SK-N-SH (cell line): ENCODE results near the gene NXNL2. TPM values are rescaled to one million over a fixed set of nuclear protein-coding genes. Genes with fewer than 3 reads are reported as not detected.

Experiments used
- CTCF ChIA-PET: fragments of 300-600, 350-600 bp; formaldehyde crosslinking; extraction: SDS; loops from one replicate; lab custom pipeline; 2021; lab: Yijun Ruan, JAX
- POLR2A ChIA-PET: fragments of 350-600 bp; sonication (Branson Sonifier 250); formaldehyde crosslinking; extraction: SDS; loops from one replicate; lab custom pipeline; 2020; ENCODE audit warnings: antibody characterized with exemption, inconsistent platforms; lab: Yijun Ruan, JAX
- DNase-seq: peaks from one replicate; pipeline ENCODE4 v3.0.0; 2012
- H2AFZ ChIP-seq: fragments of 200-600 bp; sonication (generic); 2 replicates; pipeline ENCODE4 v1.8.1; 2016; ENCODE audit warnings: antibody characterized with exemption, mild to moderate bottlenecking, low read depth
- H3F3A ChIP-seq: fragments of 200-600 bp; sonication (generic); replicated peaks from 2 replicates; pipeline ENCODE3; 2016; ENCODE audit warnings: antibody characterized with exemption, mild to moderate bottlenecking; ENCODE audit not compliant: insufficient read depth
- H3K27ac ChIP-seq, 2 experiments: fragments of 200-500 bp in 1 of 2; fragments of 200-600 bp in 1 of 2; sonication (Bioruptor generic) in 1 of 2; sonication (generic), shearing (Covaris generic) in 1 of 2; 2 replicates each; pipeline versions ENCODE4 v1.5.1 to v1.6.1; 2014 to 2016; ENCODE audit warnings: low read depth in 2 of 2, inconsistent platforms in 1 of 2, low read length in 1 of 2, mild to moderate bottlenecking in 1 of 2, mixed read lengths in 1 of 2
- H3K27me3 ChIP-seq: fragments of 200-600 bp; sonication (generic), shearing (Covaris generic); 2 replicates; pipeline ENCODE4 v1.6.1; 2016; ENCODE audit warnings: mixed run types; ENCODE audit not compliant: insufficient read depth
- H3K36me3 ChIP-seq, 2 experiments: fragments of 200-500 bp in 1 of 2; fragments of 200-600 bp in 1 of 2; sonication (Bioruptor generic) in 1 of 2; sonication (generic) in 1 of 2; replicated peaks in 1 of 2; 2 replicates each; pipeline versions ENCODE3 to v1.5.1; 2014 to 2016; ENCODE audit warnings: low read length in 1 of 2, mild to moderate bottlenecking in 1 of 2; ENCODE audit not compliant: insufficient read depth in 2 of 2, control insufficient read depth in 1 of 2
- H3K4me1 ChIP-seq, 2 experiments: fragments of 200-500 bp in 1 of 2; fragments of 200-600 bp in 1 of 2; sonication (Bioruptor generic) in 1 of 2; sonication (generic), shearing (Covaris generic) in 1 of 2; 2 replicates each; pipeline versions ENCODE4 v1.5.1 to v1.6.1; 2014 to 2016; ENCODE audit warnings: low read depth in 1 of 2, low read length in 1 of 2, mixed run types in 1 of 2; ENCODE audit not compliant: insufficient read depth in 2 of 2, control insufficient read depth in 1 of 2
- H3K4me2 ChIP-seq: fragments of 200-600 bp; sonication (generic), shearing (Covaris generic); 2 replicates; pipeline ENCODE4 v1.6.1; 2017; ENCODE audit warnings: mixed run types
- H3K4me3 ChIP-seq, 2 experiments: fragments of 200-500 bp in 1 of 2; fragments of 200-600 bp in 1 of 2; sonication (Bioruptor generic) in 1 of 2; sonication (generic), shearing (Covaris generic) in 1 of 2; 2 replicates each; pipeline versions ENCODE4 v1.5.1 to v1.8.1; 2014 to 2016; ENCODE audit warnings: low read depth in 2 of 2, inconsistent platforms in 1 of 2, low read length in 1 of 2, mild to moderate bottlenecking in 1 of 2, mixed read lengths in 1 of 2, moderate library complexity in 1 of 2
- H3K79me2 ChIP-seq: fragments of 200-600 bp; sonication (generic); 2 replicates; pipeline ENCODE4 v1.8.1; 2017; ENCODE audit warnings: mild to moderate bottlenecking; ENCODE audit not compliant: insufficient read depth
- H3K9ac ChIP-seq: fragments of 200-600 bp; sonication (generic); 2 replicates; pipeline ENCODE4 v1.6.1; 2017; ENCODE audit warnings: mixed run types
- H3K9me2 ChIP-seq: fragments of 200-600 bp; sonication (generic); 2 replicates; pipeline ENCODE4 v1.6.1; 2017; ENCODE audit warnings: mixed run types
- H3K9me3 ChIP-seq: fragments of 200-600 bp; sonication (generic); 2 replicates; pipeline ENCODE4 v1.6.1; 2017; ENCODE audit warnings: mixed run types, mild to moderate bottlenecking, moderate library complexity
- H4K20me1 ChIP-seq: fragments of 200-600 bp; sonication (generic); 2 replicates; pipeline ENCODE4 v1.6.1; 2017; ENCODE audit warnings: mild to moderate bottlenecking, mixed run types; ENCODE audit not compliant: insufficient read depth
- CHD2 ChIP-seq: fragments of 150-350 bp; IDR thresholded peaks from 2 replicates; pipeline ENCODE4 v1.6.1; 2018; ENCODE audit warnings: low read length; ENCODE audit not compliant: partially characterized antibody
- CTCF ChIP-seq: fragments of 200-600 bp; sonication (generic); IDR thresholded peaks from 2 replicates; pipeline ENCODE4 v1.6.1; 2017; ENCODE audit warnings: antibody characterized with exemption, mild to moderate bottlenecking, moderate library complexity
- EZH2phosphoT487 ChIP-seq: fragments of 200-600 bp; sonication (generic); IDR thresholded peaks from 2 replicates; pipeline ENCODE4 v1.6.1; 2017; ENCODE audit warnings: low read depth, mixed run types, mild to moderate bottlenecking, antibody characterized with exemption, moderate library complexity, borderline replicate concordance
- FOXM1 ChIP-seq: IDR thresholded peaks from 2 replicates; pipeline ENCODE4 v1.4.0; 2012; ENCODE audit warnings: low read depth, mild to moderate bottlenecking
- JUND ChIP-seq: IDR thresholded peaks from 2 replicates; pipeline ENCODE4 v1.4.0; 2012
- NFIC ChIP-seq: IDR thresholded peaks from 2 replicates; pipeline ENCODE4 v1.4.0; 2012; ENCODE audit warnings: borderline replicate concordance
- NRF1 ChIP-seq: IDR thresholded peaks from 2 replicates; pipeline ENCODE4 v1.6.1; 2012; ENCODE audit warnings: low read depth, mild to moderate bottlenecking, low read length
- POLR2AphosphoS5 ChIP-seq: IDR thresholded peaks from 2 replicates; pipeline ENCODE4 v1.6.1; 2012; ENCODE audit warnings: low read depth, low read length
- RXRA ChIP-seq: IDR thresholded peaks from 2 replicates; pipeline ENCODE4 v1.4.0; 2012; ENCODE audit warnings: low read depth, mild to moderate bottlenecking, borderline replicate concordance
- SIN3A ChIP-seq: IDR thresholded peaks from 2 replicates; pipeline ENCODE4 v1.6.1; 2012; ENCODE audit warnings: low read depth, mild to moderate bottlenecking, low read length, moderate library complexity, borderline replicate concordance
- SMC3 ChIP-seq: IDR thresholded peaks from 2 replicates; pipeline ENCODE4 v1.6.1; 2012; ENCODE audit warnings: low read depth, low read length, improper control_type of control experiment
- TCF12 ChIP-seq: IDR thresholded peaks from 2 replicates; pipeline ENCODE4 v1.4.0; 2012
- TEAD4 ChIP-seq: IDR thresholded peaks from 2 replicates; pipeline ENCODE4 v1.4.0; 2012; ENCODE audit warnings: mild to moderate bottlenecking, borderline replicate concordance; ENCODE audit not compliant: insufficient read depth
- USF2 ChIP-seq: fragments of 150-350 bp; IDR thresholded peaks from 2 replicates; pipeline ENCODE4 v1.6.1; 2017; ENCODE audit warnings: antibody characterized with exemption, low read length, low read depth, borderline replicate concordance
- whole genome bisulfite sequencing: methylation state at CpG from one replicate; pipeline ENCODE4 v1.1.6; 2017; ENCODE audit warnings: low lambda C conversion rate; 5-methylcytosine and 5-hydroxymethylcytosine counted together
- polyA plus RNA-seq, 3 experiments: library from polyadenylated mRNA; depleted of rRNA; stranded (reverse); fragments of >200 nt; gene quantifications; 2 replicates each; pipeline ENCODE4 v1.2.3, GENCODE V29; 2012

The NXNL2 gene
- polyA plus RNA-seq, 1 of the 3 experiments (the other 2 are of a cell fraction): 3.1 TPM

- TF ChIP-seq CTCF (no peak), RXRA (no peak)
- TF ChIP-seq, all 33 proteins: peak for 0
Observed at GRCh38 chr9:88502552-88503034, 32.4 kb upstream of the NXNL2 start (continued).

- Histone ChIP-seq H4K20me1 (no peaks in the 10 kb centered on the region), H3K27me3 (no peaks in the 10 kb centered on the region), H3K4me2 (no peak overlapping the region), H2AFZ (no peak overlapping the region), H3F3A (no peaks in the 10 kb centered on the region), H3K36me3 (no peaks in the 10 kb centered on the region), H3K27ac (no peak overlapping the region), H3K4me3 (no peak overlapping the region), H3K9me2 (no peaks in the 10 kb centered on the region), H3K9ac (no peak overlapping the region), H3K4me1 (no peaks in the 10 kb centered on the region; a peak in 1 of 4 replicates), H3K9me3 (no peaks in the 10 kb centered on the region), H3K79me2 (no peaks in the 10 kb centered on the region)
- ChIA-PET CTCF (no interaction called here), POLR2A (no interaction called here)
- 85% methylated on average over 12 of the region's 18 CpGs for WGBS
- no peak for TF ChIP-seq RXRA
- TF ChIP-seq NFIC: no peak
- no peak for TF ChIP-seq SIN3A
- TF ChIP-seq FOXM1: no peak
- TF ChIP-seq TCF12: no peak
- TF ChIP-seq USF2: no peak
- no peak for TF ChIP-seq CHD2
- no peak for TF ChIP-seq EZH2phosphoT487
- no peak for TF ChIP-seq JUND
- no peak for TF ChIP-seq POLR2AphosphoS5
- TF ChIP-seq NRF1: no peak
- TF ChIP-seq SMC3: no peak
- TF ChIP-seq TEAD4: no peak
- no peak for DNase-seq
Observed at GRCh38 chr9:88503081-88503844, 31.7 kb upstream of the NXNL2 start.
